CD4-positive, alpha-beta T cell treated with Interleukin-10 for 1 hour (primary cell): ENCODE measurements around the gene ZNF723.
A peak's percentile ranks its signal among the peaks of the same experiment; 100 is the strongest.
"Not testable (repeated sequence)": the region's sequence is repeated elsewhere in the genome, so short reads cannot be mapped to it uniquely, and the experiment has no call there.

Experiments used
- DNase-seq: peaks from one replicate; pipeline ENCODE4 v3.0.0-alpha.2; 2020

The ZNF723 gene

GRCh38 chr19:22832031-22832762 lies at the start of gene ZNF723:
Gene ZNF723, plus strand, starts transcription at chr19:22832291. Its CDS starts 89 bp downstream, at chr19:22832380.
- DNase-seq: no peak

DNA sequence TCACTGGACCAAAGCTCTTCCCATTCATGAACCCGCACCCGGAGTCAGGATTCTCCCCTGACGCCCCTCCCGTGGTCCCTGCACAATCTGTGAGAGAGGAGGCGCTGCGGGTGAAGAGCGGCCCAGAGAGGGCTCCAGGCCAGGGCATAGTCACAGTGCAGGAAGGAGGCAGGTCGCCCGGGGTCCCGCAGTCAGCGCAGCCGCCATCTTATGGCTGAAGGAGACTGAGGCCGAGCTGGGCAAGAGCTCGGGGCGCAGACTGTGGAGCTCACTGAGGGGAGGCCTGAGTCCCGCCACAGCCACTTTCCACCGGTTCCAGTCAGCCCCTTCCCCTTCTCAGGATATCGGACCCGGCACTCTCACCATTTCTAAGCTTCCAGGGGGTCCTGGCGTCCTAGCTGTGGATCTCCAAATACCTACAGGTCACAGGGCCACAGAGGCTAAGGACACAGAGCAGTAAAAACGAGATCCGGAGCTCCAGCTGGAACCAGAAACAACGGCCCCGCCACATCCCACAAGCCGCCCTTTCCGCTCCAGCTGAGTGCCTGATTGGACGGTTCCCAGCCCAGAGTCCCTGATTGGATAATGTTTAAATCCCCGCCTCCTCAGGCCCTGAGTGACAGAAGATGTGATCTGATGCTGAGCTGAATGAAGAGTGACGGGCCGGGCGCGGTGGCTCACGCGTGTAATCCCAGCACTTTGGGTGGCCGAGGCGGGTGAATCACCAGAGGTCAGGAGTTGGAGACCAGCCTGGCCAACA lies 48.3 kb upstream of the ZNF723 start, which contains the start of gene ZNF99:
Gene ZNF99, minus strand, starts transcription at position 501 of the 760 bp plus-strand sequence. Its CDS starts 135 bp downstream, at position 366.
- DNase-seq: peak; percentile 19

DNA sequence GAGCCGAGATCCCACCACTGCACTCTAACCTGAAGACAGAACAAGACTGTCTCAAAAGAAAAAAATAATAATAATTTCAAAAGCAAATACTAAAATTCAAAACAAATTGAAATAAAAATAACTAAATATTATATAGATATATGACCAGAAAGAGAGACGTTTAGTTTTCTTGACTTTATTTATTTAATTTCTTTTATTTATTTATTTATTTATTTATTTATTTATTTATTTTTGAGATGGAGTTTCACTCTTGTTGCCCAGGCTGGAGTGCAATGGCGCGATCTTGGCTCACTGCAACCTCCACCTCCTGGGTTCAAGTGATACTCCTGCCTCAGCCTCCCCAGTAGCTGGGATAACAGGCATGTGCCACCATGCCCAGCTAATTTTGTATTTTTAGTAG lies 39.2 kb upstream of the ZNF723 start:
- DNase-seq: not testable (repeated sequence)

- DNase-seq: no peak
These were observed 35.1 kb upstream of the ZNF723 start for GRCh38 chr19:22797040-22797439.

GRCh38 chr19:22806418-22806817 lies 25.7 kb upstream of the ZNF723 start:
- DNase-seq: no peak

DNA sequence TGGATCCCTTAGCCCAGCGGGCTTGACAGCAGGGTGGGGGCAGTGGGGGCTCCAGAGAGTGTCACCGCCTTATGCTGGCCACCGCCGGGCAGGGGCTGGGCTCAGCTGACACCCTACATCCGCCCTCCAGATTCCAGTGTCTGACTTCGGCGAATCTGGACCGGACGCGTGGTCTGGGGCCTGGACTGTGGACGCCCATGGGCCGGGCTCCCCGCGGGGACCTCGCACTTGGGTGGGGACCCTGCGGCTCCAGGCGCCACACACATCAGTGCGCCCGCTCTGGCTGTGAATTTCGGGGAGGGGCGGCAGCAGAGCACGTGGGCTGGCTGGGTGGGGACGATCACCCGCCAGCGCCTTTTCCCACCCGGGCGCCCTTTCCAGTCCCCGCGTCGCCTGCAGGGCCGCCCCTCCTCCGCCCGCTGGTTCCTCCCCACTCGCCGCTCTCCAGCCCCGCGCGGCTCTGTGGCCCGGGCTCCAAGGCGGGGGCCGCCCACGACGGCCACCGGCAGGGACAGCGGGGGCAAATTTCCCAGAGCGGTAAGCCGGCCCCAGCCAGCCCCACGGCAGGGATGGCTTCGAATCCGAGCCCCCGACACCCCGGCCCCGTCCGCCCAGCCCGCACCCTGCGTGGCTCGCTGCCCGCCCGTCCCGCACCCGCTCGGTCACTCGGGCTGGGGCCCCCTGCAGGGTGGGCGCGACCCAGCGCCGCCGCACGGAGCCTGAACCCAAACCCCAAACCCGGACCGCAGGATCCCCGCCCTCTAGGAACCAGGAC lies 24.8 kb upstream of the ZNF723 start:
- DNase-seq: no peak

GRCh38 chr19:22814124-22814523 lies 18.0 kb upstream of the ZNF723 start:
- DNase-seq: no peak

DNA sequence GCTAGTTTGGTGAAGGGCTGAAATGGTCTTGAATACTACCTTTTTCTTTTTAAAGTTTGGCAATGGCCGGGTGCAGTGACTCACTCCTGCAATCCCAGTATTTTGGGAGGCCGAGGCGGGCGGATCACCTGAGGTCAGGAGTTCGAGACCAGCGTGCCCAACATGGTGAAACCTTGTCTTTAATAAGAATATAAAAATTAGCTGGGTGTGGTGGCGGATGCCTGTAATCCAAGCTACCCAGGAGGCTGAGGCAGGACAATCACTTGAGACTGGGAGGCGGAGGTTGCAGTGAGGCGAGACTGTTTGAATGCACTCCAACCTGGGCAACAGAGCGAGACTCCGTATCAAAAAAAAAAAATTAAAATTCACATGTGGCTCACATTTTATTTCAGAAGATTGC lies 880 bp upstream of the ZNF723 start:
- DNase-seq: no peak

DNA sequence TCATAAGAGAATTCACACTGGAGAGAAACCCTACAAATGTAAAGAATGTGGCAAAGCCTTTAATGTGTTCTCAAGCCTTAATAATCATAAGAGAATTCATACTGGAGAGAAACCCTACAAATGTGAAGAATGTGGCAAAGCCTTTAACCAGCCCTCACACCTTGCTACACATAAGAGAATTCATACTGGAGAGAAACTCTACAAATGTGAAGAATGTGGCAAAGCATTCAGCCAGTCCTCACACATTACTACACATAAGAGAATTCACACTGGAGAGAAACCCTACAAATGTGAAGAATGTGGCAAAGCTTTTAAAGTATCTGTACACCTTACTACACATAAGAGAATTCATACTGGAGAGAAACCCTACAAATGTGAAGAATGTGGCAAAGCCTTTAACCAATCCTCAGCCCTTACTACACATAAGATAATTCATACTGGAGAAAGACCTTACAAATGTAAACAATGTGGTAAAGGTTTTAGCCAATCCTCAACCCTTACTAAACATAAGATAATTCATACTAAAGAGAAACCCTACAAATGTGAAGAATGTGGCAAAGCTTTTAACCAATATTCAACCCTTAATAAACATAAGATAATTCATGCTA lies 25.7 kb downstream of the ZNF723 start:
- DNase-seq: not testable (repeated sequence)

GRCh38 chr19:22882797-22883196 lies 50.7 kb downstream of the ZNF723 start:
- DNase-seq: peak; percentile 11

DNA sequence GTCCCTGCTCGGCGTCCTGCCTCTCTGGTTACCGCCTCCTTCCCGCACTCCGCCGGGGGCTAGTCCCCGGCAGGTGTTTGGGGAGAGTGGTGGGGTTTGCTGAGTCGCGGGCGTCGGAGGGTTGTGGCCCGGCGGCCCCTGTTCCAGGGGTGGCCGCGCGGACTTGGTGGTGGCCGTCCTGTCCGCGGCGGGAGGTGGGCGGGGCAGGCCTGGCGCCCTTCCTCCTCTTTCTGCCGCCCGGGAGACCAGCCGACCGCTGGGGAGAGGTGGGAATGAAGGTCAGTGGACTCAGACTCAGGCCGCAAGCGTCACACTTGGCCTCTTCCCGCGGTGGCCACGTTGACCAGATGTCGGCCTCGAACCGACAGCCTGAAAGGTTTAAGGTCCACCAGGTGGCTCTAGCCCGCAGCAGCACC lies 61.8 kb downstream of the ZNF723 start:
- DNase-seq: no peak

DNA sequence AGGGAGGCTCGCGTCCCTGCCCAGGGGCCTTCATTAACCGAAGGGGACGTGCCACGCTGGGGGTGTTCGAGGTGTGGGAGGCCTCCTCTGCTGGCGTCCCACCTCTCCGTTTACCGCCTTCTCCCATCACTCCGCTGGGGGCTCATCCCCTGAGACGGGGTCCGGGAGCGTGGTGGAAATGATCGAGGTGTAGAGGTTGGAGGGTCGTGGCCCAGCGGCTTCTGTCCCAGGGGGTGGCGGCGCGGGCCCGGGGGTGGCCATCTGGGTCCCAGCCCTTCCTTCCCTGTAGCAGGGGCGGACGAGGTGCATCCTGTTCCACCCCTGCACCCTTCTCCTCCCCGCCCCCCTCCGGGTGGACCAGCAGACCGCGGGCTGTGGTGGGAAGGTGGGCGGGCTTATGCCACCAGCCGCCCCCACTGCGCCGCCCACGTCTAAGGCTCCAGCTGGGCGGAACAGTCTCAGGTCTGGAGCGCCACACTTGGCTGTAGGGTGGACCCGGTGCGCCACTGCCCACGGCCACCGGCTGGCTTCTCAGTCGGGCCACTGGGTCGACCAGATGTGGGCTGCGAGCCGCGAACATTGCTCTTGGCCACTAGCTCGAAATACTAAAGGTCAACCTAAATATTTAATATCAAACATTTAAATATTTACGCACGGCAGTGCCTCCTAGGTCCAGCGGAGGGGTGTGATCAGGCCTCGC lies 69.5 kb downstream of the ZNF723 start:
- no peak for DNase-seq
